H1 (cell line): ENCODE results near the gene CCR2. TPM values are rescaled to one million over a fixed set of nuclear protein-coding genes. Genes with fewer than 3 reads are reported as not detected.

Experiments used
- CTCF ChIA-PET: fragments of 300-600 bp; sonication (Branson Sonifier 250); formaldehyde crosslinking; loops from one replicate; lab custom pipeline; 2021; ENCODE audit not compliant: partially characterized antibody; lab: Charles Lee
- POLR2A ChIA-PET: fragments of 300-600 bp; sonication (Branson Sonifier 250); formaldehyde crosslinking; loops from one replicate; lab custom pipeline; 2021; ENCODE audit warnings: inconsistent platforms; ENCODE audit not compliant: partially characterized antibody; lab: Charles Lee
- DNase-seq, 2 experiments: peaks; one replicate each; pipeline versions ENCODE4 v3.0.0 to v3.0.0-alpha.2; 2010 to 2022; ENCODE audit warnings: low spot score in 2 of 2, low read depth in 1 of 2, mixed read lengths in 1 of 2
- FAIRE-seq: peaks from 2 replicates; lab custom pipeline; 2011; peaks lifted over from hg19 to GRCh38; lab: Jason Lieb, UNC
- H2AFZ ChIP-seq: 2 replicates; pipeline ENCODE4 v1.8.1; 2012; ENCODE audit warnings: low read length, inconsistent platforms
- H2AK5ac ChIP-seq: 2 replicates; pipeline ENCODE4 v1.6.1; 2013; ENCODE audit warnings: low read depth, low read length
- H2BK120ac ChIP-seq: replicated peaks from 2 replicates; pipeline ENCODE3; 2013; ENCODE audit warnings: low read depth, low read length, inconsistent platforms
- H2BK12ac ChIP-seq: 2 replicates; pipeline ENCODE4 v1.6.1; 2013; ENCODE audit warnings: low read depth, low read length
- H2BK15ac ChIP-seq: 2 replicates; pipeline ENCODE4 v1.6.1; 2013; ENCODE audit warnings: low read length
- H2BK20ac ChIP-seq: 2 replicates; pipeline ENCODE4 v1.6.1; 2013; ENCODE audit warnings: low read length
- H2BK5ac ChIP-seq: 2 replicates; pipeline ENCODE4 v1.6.1; 2013; ENCODE audit warnings: low read depth, low read length
- H3K14ac ChIP-seq: 2 replicates; pipeline ENCODE4 v1.6.1; 2013; ENCODE audit warnings: inconsistent platforms; ENCODE audit not compliant: insufficient read length
- H3K18ac ChIP-seq: 2 replicates; pipeline ENCODE4 v1.6.1; 2013; ENCODE audit warnings: low read length; ENCODE audit errors: extremely low read depth
- H3K23ac ChIP-seq: 2 replicates; pipeline ENCODE4 v1.6.1; 2013; ENCODE audit warnings: inconsistent platforms; ENCODE audit not compliant: insufficient read length
- H3K23me2 ChIP-seq: 2 replicates; pipeline ENCODE4 v1.6.1; 2013; ENCODE audit warnings: low read depth, low read length
- H3K27ac ChIP-seq: 2 replicates; pipeline ENCODE4 v1.6.1; 2011; ENCODE audit warnings: low read depth, low read length, inconsistent platforms
- H3K27me3 ChIP-seq, 4 experiments: replicated peaks in 1 of 4; 1 replicate in 1 of 4; 2 replicates in 3 of 4; pipeline versions ENCODE4 v1.6.1 to v1.8.1; 2011 to 2013; ENCODE audit warnings: low read length in 3 of 4, mild to moderate bottlenecking in 3 of 4, inconsistent platforms in 2 of 4, mixed read lengths in 2 of 4, moderate library complexity in 1 of 4; ENCODE audit not compliant: control insufficient read depth in 3 of 4, insufficient read depth in 3 of 4; ENCODE audit errors: extremely low read depth in 1 of 4
- H3K36me3 ChIP-seq, 4 experiments: 2 replicates each; pipeline versions ENCODE4 v1.6.1 to v1.8.1; 2011 to 2013; ENCODE audit warnings: mild to moderate bottlenecking in 4 of 4, low read length in 3 of 4, moderate library complexity in 2 of 4, control low read depth in 1 of 4, inconsistent platforms in 1 of 4; ENCODE audit not compliant: insufficient read depth in 4 of 4, control insufficient read depth in 2 of 4
- H3K4ac ChIP-seq: replicated peaks from 2 replicates; pipeline ENCODE3; 2013; ENCODE audit warnings: low read length, low read depth, mixed read lengths, inconsistent platforms; ENCODE audit not compliant: insufficient read length
- H3K4me1 ChIP-seq, 4 experiments: replicated peaks in 1 of 4; 1 replicate in 1 of 4; 2 replicates in 3 of 4; pipeline versions ENCODE4 v1.6.1 to v1.8.1; 2011 to 2013; ENCODE audit warnings: low read length in 3 of 4, inconsistent platforms in 2 of 4, mixed read lengths in 1 of 4; ENCODE audit not compliant: insufficient read depth in 4 of 4, control insufficient read depth in 3 of 4
- H3K4me2 ChIP-seq, 2 experiments: 2 replicates each; pipeline versions ENCODE4 v1.6.1 to v1.8.1; 2011 to 2013; ENCODE audit warnings: low read depth in 2 of 2, low read length in 2 of 2, control low read depth in 1 of 2, inconsistent platforms in 1 of 2, mild to moderate bottlenecking in 1 of 2; ENCODE audit not compliant: insufficient read depth in 1 of 2
- H3K4me3 ChIP-seq, 4 experiments: fragments of 200-600, 300-600 bp in 1 of 4; sonication (generic), shearing (Covaris generic), sonication (Bioruptor Twin) in 1 of 4; 2 replicates each; pipeline versions ENCODE4 v1.5.1 to v1.8.1; 2011 to 2016; ENCODE audit warnings: low read length in 4 of 4, low read depth in 3 of 4, control low read depth in 2 of 4, inconsistent platforms in 2 of 4, mild to moderate bottlenecking in 2 of 4, mixed read lengths in 1 of 4, moderate library complexity in 1 of 4; ENCODE audit not compliant: insufficient read depth in 2 of 4; ENCODE audit errors: extremely low read depth in 1 of 4
- H3K56ac ChIP-seq: replicated peaks from 2 replicates; pipeline ENCODE3; 2013; ENCODE audit warnings: low read depth, mild to moderate bottlenecking, mixed read lengths, low read length, inconsistent platforms; ENCODE audit not compliant: insufficient read length
- H3K79me1 ChIP-seq: 2 replicates; pipeline ENCODE4 v1.6.1; 2013; ENCODE audit warnings: low read depth, low read length, control low read depth
- H3K79me2 ChIP-seq, 2 experiments: 2 replicates each; pipeline versions ENCODE4 v1.6.1 to v1.8.1; 2012 to 2013; ENCODE audit warnings: low read length in 2 of 2, mild to moderate bottlenecking in 2 of 2, inconsistent platforms in 1 of 2; ENCODE audit not compliant: insufficient read depth in 2 of 2, control insufficient read depth in 1 of 2
- H3K9ac ChIP-seq, 4 experiments: replicated peaks in 1 of 4; 1 replicate in 1 of 4; 2 replicates in 3 of 4; pipeline versions ENCODE4 v1.6.1 to v1.8.1; 2011 to 2013; ENCODE audit warnings: low read depth in 3 of 4, low read length in 3 of 4, control low read depth in 2 of 4, mild to moderate bottlenecking in 2 of 4, moderate library complexity in 2 of 4, inconsistent platforms in 1 of 4; ENCODE audit errors: extremely low read depth in 1 of 4
- H3K9me3 ChIP-seq, 2 experiments: 2 replicates each; pipeline versions ENCODE4 v1.6.1 to v1.8.1; 2012 to 2013; ENCODE audit warnings: mild to moderate bottlenecking in 2 of 2, moderate library complexity in 2 of 2, control low read depth in 1 of 2, inconsistent platforms in 1 of 2, low read depth in 1 of 2, low read length in 1 of 2, mixed read lengths in 1 of 2; ENCODE audit not compliant: insufficient read depth in 2 of 2
- H4K20me1 ChIP-seq, 2 experiments: replicated peaks in 1 of 2; 2 replicates each; pipeline versions ENCODE3 to v1.8.1; 2011 to 2013; ENCODE audit warnings: inconsistent platforms in 2 of 2, low read length in 2 of 2, mild to moderate bottlenecking in 1 of 2; ENCODE audit not compliant: insufficient read depth in 2 of 2, control insufficient read depth in 1 of 2
- H4K5ac ChIP-seq: 2 replicates; pipeline ENCODE4 v1.6.1; 2013; ENCODE audit warnings: low read length, low read depth, mixed read lengths, inconsistent platforms; ENCODE audit not compliant: insufficient read length
- H4K8ac ChIP-seq: 2 replicates; pipeline ENCODE4 v1.8.0; 2013; ENCODE audit warnings: mild to moderate bottlenecking, moderate library complexity, low read length, inconsistent platforms; ENCODE audit not compliant: insufficient read depth; ENCODE audit errors: extremely low read depth
- H4K91ac ChIP-seq: replicated peaks from 2 replicates; pipeline ENCODE3; 2013; ENCODE audit warnings: low read length, mixed read lengths, inconsistent platforms; ENCODE audit not compliant: insufficient read length
- EP300 ChIP-seq, 2 experiments: IDR thresholded peaks; 1 replicate in 1 of 2; 2 replicates in 1 of 2; pipeline ENCODE4 v1.6.1; 2011 to 2012; ENCODE audit warnings: low read depth in 2 of 2, low read length in 2 of 2, mild to moderate bottlenecking in 2 of 2, borderline replicate concordance in 1 of 2, inconsistent platforms in 1 of 2, moderate library complexity in 1 of 2
- GABPA ChIP-seq: IDR thresholded peaks from 2 replicates; pipeline ENCODE4 v1.6.1; 2011; ENCODE audit warnings: mild to moderate bottlenecking, low read length, moderate library complexity, borderline replicate concordance; ENCODE audit not compliant: insufficient read depth
- KDM1A ChIP-seq: fragments of 200-600, 300-600 bp; sonication (generic); IDR thresholded peaks from 2 replicates; pipeline ENCODE4 v1.7.1; 2016; ENCODE audit warnings: mild to moderate bottlenecking, low read length, borderline replicate concordance
- KDM4A ChIP-seq: IDR thresholded peaks from one replicate; pipeline ENCODE4 v1.7.1; 2012; ENCODE audit warnings: low read depth, mild to moderate bottlenecking, moderate library complexity, low read length, inconsistent platforms; ENCODE audit not compliant: severe bottlenecking
- PHF8 ChIP-seq: fragments of 200-600 bp; sonication (generic); conservative IDR thresholded peaks from 2 replicates; pipeline ENCODE4 v1.7.1; 2012; ENCODE audit warnings: low read depth, mild to moderate bottlenecking, inconsistent platforms, low read length, moderate library complexity
- RBBP5 ChIP-seq: IDR thresholded peaks from 2 replicates; pipeline ENCODE4 v1.7.1; 2012; ENCODE audit warnings: low read depth, mild to moderate bottlenecking, inconsistent platforms, low read length, moderate library complexity, borderline replicate concordance
- SIX5 ChIP-seq: IDR thresholded peaks from 2 replicates; pipeline ENCODE4 v1.6.1; 2011; ENCODE audit warnings: mild to moderate bottlenecking, low read depth, low read length
- TAF7 ChIP-seq: optimal IDR thresholded peaks from 2 replicates; pipeline ENCODE3; 2011; ENCODE audit warnings: low read depth, mild to moderate bottlenecking, inconsistent platforms, low read length, moderate library complexity, borderline replicate concordance
- YY1 ChIP-seq: IDR thresholded peaks from 2 replicates; pipeline ENCODE4 v1.6.1; 2011; ENCODE audit warnings: low read depth, mild to moderate bottlenecking, low read length
- ZNF274 ChIP-seq: IDR thresholded peaks from 2 replicates; pipeline ENCODE4 v1.7.0; 2012; ENCODE audit warnings: low read length, borderline replicate concordance; ENCODE audit errors: extremely low read depth
- WGBS, 2 experiments: shearing (Covaris generic) in 1 of 2; methylation state at CpG; one replicate each; pipeline versions ENCODE4 v1.1.6 to v1.1.7; 2013 to 2015; ENCODE audit warnings: low lambda C conversion rate in 2 of 2, mixed read lengths in 2 of 2, inconsistent platforms in 1 of 2, low coverage in 1 of 2, missing lambda C conversion rate in 1 of 2; ENCODE audit not compliant: insufficient replicate concordance in 2 of 2, insufficient coverage in 1 of 2, insufficient read length in 1 of 2; ENCODE audit errors: extremely low coverage in 1 of 2, missing lambda C conversion rate in 1 of 2; 5-methylcytosine and 5-hydroxymethylcytosine counted together
- polyA plus RNA-seq, 7 experiments: library from polyadenylated mRNA; depleted of rRNA in 3 of 7; stranded (reverse) in 5 of 7; unstranded in 2 of 7; fragments of >200 nt in 5 of 7; fragments of 200-250 nt in 2 of 7; gene quantifications; 1 replicate in 5 of 7; 2 replicates in 1 of 7; 4 replicates in 1 of 7; pipeline versions ENCODE4 v1.2.1 to v1.2.3, GENCODE V29; 2011 to 2013; ENCODE audit warnings: missing spikeins in 2 of 7, mixed read lengths in 2 of 7
- total RNA-seq: library from RNA; stranded (reverse); fragmentation: NEBNext Ultra II Directional; extraction: Animal tissue kit (Norgen Biotek cat#: 25700); gene quantifications from 2 replicates; pipeline ENCODE4 v1.2.1, GENCODE V29; 2021

CCR2 gene
- total and polyA plus RNA-seq, 2 of the 8 experiments (the other 6 are each of a cell fraction or from before 2014, with no cell fraction given), result not detected

DNA sequence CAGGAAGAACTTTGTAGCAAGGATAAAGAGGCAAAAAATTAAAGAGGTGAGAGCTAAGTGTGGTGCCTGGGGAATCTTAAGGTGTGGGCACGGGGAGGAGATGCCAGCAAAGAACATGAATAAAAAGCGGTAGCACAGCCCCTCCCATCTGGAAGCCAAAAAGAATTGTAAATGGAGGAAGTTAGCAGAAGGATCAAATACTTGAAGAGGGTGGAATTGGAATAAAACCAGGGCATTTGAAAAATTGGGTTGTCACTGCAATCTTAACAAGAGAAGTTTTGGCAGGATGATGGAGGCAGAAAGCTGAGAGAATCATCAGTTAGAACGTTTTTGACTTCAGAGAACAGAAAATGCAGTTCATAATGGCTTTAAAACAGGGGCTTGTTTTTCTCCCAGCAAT lies 2.4 kb downstream of the CCR2 start:
- WGBS, 2 experiments, result 83% methylated on average over 3 of the region's 3 CpGs; no CpG with 5 or more reads in 1 of the 2 experiments
- no peaks in the 10 kb centered on the region for H3K79me1 ChIP-seq
- no peaks in the 10 kb centered on the region for H3K23me2 ChIP-seq
- no peak overlapping the region for H3K9ac ChIP-seq
- CTCF ChIA-PET, result interaction anchor here (1.0 to 1.6 kb wide), 3 partner anchors 12 to 141 kb away, joined by 3 to 5 read pairs (median 4); no protein-coding TSS in a partner anchor
- H4K20me1 ChIP-seq, result no peaks in the 10 kb centered on the region
- H2BK5ac ChIP-seq, result no peak overlapping the region
- H4K5ac ChIP-seq, result no peak overlapping the region
- H3K14ac ChIP-seq, result no peak overlapping the region
- H3K4ac ChIP-seq, result no peak overlapping the region
- no peak overlapping the region for H3K56ac ChIP-seq
- H2AK5ac ChIP-seq, result no peak overlapping the region
- H2BK15ac ChIP-seq, result no peak overlapping the region
- FAIRE-seq, result no peak
- no peaks in the 10 kb centered on the region for H3K36me3 ChIP-seq
- H3K23ac ChIP-seq, result no peak overlapping the region
- H4K91ac ChIP-seq, result no peak overlapping the region
- DNase-seq, result no peak
- no peak overlapping the region for H2BK12ac ChIP-seq
- no peak overlapping the region for H3K27ac ChIP-seq
- H2BK120ac ChIP-seq, result no peak overlapping the region
- no peak overlapping the region for H2BK20ac ChIP-seq
- no peaks in the 10 kb centered on the region for H3K27me3 ChIP-seq
- POLR2A ChIA-PET, result no interaction called here
- no peak overlapping the region for H3K4me2 ChIP-seq
- no peaks in the 10 kb centered on the region for H3K9me3 ChIP-seq
- no peak for TF ChIP-seq PHF8
- no peak for TF ChIP-seq KDM4A
- no peak for TF ChIP-seq ZNF274
- TF ChIP-seq EP300 (IDR thresholded peaks at IDR 0.05; ENCODE audit: borderline replicate concordance in 1 of 2, low read depth in 2 of 2, low read length in 2 of 2), result no peak
- TF ChIP-seq SIX5, result no peak
- no peak for TF ChIP-seq RBBP5
- TF ChIP-seq TAF7, result no peak
- no peak for TF ChIP-seq KDM1A
- TF ChIP-seq YY1, result no peak
- no peak for TF ChIP-seq GABPA
- no peak overlapping the region for H4K8ac ChIP-seq
- no peak overlapping the region for H3K18ac ChIP-seq
- no peaks in the 10 kb centered on the region for H3K79me2 ChIP-seq
- no peak overlapping the region for H3K4me3 ChIP-seq
- no peaks in the 10 kb centered on the region; a peak in 1 of 7 replicates for H3K4me1 ChIP-seq
- H2AFZ ChIP-seq, result no peak overlapping the region
